Ishikawa (cell line): ENCODE data around the gene AKT1S1.

ENCODE experiments used
- CREB1 ChIP-seq: IDR thresholded peaks from 2 replicates; pipeline ENCODE4 v1.6.1; 2012; ENCODE audit warnings: low read depth
- EGR1 ChIP-seq: IDR thresholded peaks from 2 replicates; pipeline ENCODE4 v1.6.1; 2012
- EP300 ChIP-seq: IDR thresholded peaks from 2 replicates; pipeline ENCODE4 v1.6.1; 2012; ENCODE audit warnings: borderline replicate concordance
- MAX ChIP-seq: IDR thresholded peaks from 2 replicates; pipeline ENCODE4 v1.6.1; 2012
- NFIC ChIP-seq: IDR thresholded peaks from 2 replicates; pipeline ENCODE4 v1.6.1; 2012
- RAD21 ChIP-seq: IDR thresholded peaks from 2 replicates; pipeline ENCODE4 v1.6.1; 2012; ENCODE audit warnings: low read depth
- REST ChIP-seq: IDR thresholded peaks from 2 replicates; pipeline ENCODE4 v1.6.1; 2012; ENCODE audit warnings: low read depth, mild to moderate bottlenecking
- TAF1 ChIP-seq: IDR thresholded peaks from 2 replicates; pipeline ENCODE4 v1.6.1; 2012; ENCODE audit warnings: low read depth, mild to moderate bottlenecking
- TCF12 ChIP-seq: IDR thresholded peaks from 2 replicates; pipeline ENCODE4 v1.6.1; 2012; ENCODE audit warnings: low read depth
- TEAD4 ChIP-seq: IDR thresholded peaks from 2 replicates; pipeline ENCODE4 v1.6.1; 2012
- YY1 ChIP-seq: IDR thresholded peaks from 2 replicates; pipeline ENCODE4 v1.6.1; 2012; ENCODE audit warnings: low read depth
- ZBTB7A ChIP-seq: IDR thresholded peaks from 2 replicates; pipeline ENCODE4 v1.6.1; 2012; ENCODE audit warnings: low read depth
- TF ChIP-seq, protein P1 (sequence below): IDR thresholded peaks from 2 replicates; pipeline ENCODE4 v1.6.1; 2012

- no peak for TF ChIP-seq ZBTB7A
- TF ChIP-seq REST = no peak
- no peak for TF ChIP-seq EP300
- TF ChIP-seq, protein P1, sequence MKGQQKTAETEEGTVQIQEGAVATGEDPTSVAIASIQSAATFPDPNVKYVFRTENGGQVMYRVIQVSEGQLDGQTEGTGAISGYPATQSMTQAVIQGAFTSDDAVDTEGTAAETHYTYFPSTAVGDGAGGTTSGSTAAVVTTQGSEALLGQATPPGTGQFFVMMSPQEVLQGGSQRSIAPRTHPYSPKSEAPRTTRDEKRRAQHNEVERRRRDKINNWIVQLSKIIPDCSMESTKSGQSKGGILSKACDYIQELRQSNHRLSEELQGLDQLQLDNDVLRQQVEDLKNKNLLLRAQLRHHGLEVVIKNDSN = no peak
- no peak for TF ChIP-seq YY1
- TF ChIP-seq NFIC = no peak
- TF ChIP-seq TAF1 = no peak
- no peak for TF ChIP-seq MAX
- no peak for TF ChIP-seq TEAD4
- TF ChIP-seq RAD21 = no peak
- no peak for TF ChIP-seq EGR1
- no peak for TF ChIP-seq CREB1
- TF ChIP-seq TCF12 = no peak
These were observed 40.2 kb downstream of the AKT1S1 start for GRCh38 chr19:49837009-49837310.
